Mucosa of descending colon (tissue), 3 donors: ENCODE data around the gene SLC2A13. TPM values are rescaled to one million over a fixed set of nuclear protein-coding genes. Genes with fewer than 3 reads are reported as not detected.
A peak's percentile ranks its signal among the peaks of the same experiment; 100 is the strongest.

Experiments
- ATAC-seq: fragments of 200-7000 bp; cut with Tn5 transposase; one replicate; pipeline ENCODE4 v1.9.1; 2020; ENCODE audit warnings: mild to moderate bottlenecking, moderate library complexity
- DNase-seq, 3 donors: peaks; one replicate each; pipeline ENCODE4 v3.0.0-alpha.2; 2020
- H3K36me3 ChIP-seq: fragments of 200-600 bp; one replicate; pipeline ENCODE4 v1.8.0; 2021; ENCODE audit warnings: low read depth, mild to moderate bottlenecking
- H3K4me1 ChIP-seq: fragments of 200-600 bp; one replicate; pipeline ENCODE4 v1.8.0; 2021; ENCODE audit warnings: low read depth, mild to moderate bottlenecking
- H3K4me3 ChIP-seq: fragments of 200-600 bp; one replicate; pipeline ENCODE4 v1.8.0; 2021; ENCODE audit warnings: mild to moderate bottlenecking
- H3K9me3 ChIP-seq: fragments of 200-600 bp; one replicate; pipeline ENCODE4 v1.8.0; 2021; ENCODE audit warnings: mild to moderate bottlenecking
- CTCF ChIP-seq: fragments of 200-600 bp; IDR thresholded peaks from one replicate; pipeline ENCODE4 v1.8.0; 2022; ENCODE audit warnings: antibody characterized with exemption, mild to moderate bottlenecking
- intact Hi-C, 2 donors: fragments of 100-400 bp; cut with DNase I in 1 of 2; cut with micrococcal nuclease in 1 of 2; formaldehyde crosslinking; loops; one replicate each; pipeline versions ENCODE4 v1.11.0 to v1.11.1; 2022; cut with DNase I, micrococcal nuclease
- long read RNA-seq, 2 donors: library from polyadenylated mRNA; unstranded; transcript quantifications; one replicate each; pipeline ENCODE4 v2.0.0, GENCODE V29; 2019 to 2021
- total RNA-seq, 3 donors: library from RNA; stranded (reverse); fragmentation: NEBNext Ultra II Directional in 2 of 3; extraction: Animal tissue kit (Norgen Biotek cat#: 25700) in 2 of 3; gene quantifications; one replicate each; pipeline versions ENCODE4 v1.2.1 to v1.2.4, GENCODE V29; 2021 to 2023
- donor health status: DM: no; HTN: no; CAD: no; lungs with moderate emphysema.
- donor health status: DM: no; HTN: no; CAD: no.
- donor health status: DM: no; HTN: yes; CAD: no.

SLC2A13 gene
- 10 to 100 TPM; 25.0 to 41.8 (median 34.1) TPM for total RNA-seq
- long read RNA-seq, donor 1, full-length matches to known transcripts, result 5 of 18 reads
- long read RNA-seq, donor 1, partial matches to known transcripts, result 6 of 18 reads
- long read RNA-seq, donor 1, other reads (novel, unspliced or antisense), result 7 of 18 reads
- long read RNA-seq, donor 2, full-length matches to known transcripts, result 2 of 8 reads
- long read RNA-seq, donor 2, partial matches to known transcripts, result 3 of 8 reads
- long read RNA-seq, donor 2, other reads (novel, unspliced or antisense), result 3 of 8 reads

GRCh38 chr12:40105515-40106201 lies at the start of gene SLC2A13:
SLC2A13 (minus strand) TSS chr12:40106081; CDS start chr12:40105808, 273 bp downstream.
- no peak for TF ChIP-seq CTCF
- peak; percentile 96 for ATAC-seq
- Histone ChIP-seq H3K4me1 (peaks cover 23% of the 10 kb centered on the region), H3K4me3 (peak within 1 kb of the TSS; percentile 87), H3K9me3 (no peaks in the 10 kb centered on the region), H3K36me3 (no peaks in the 10 kb centered on the region)
- intact Hi-C loops, result loop anchor here (5.0 to 10.0 kb wide), 2 partner anchors 93 to 341 kb away; no protein-coding TSS in a partner anchor
- DNase-seq, result peak; percentile 84 to 89 (median 87)

GRCh38 chr12:40154381-40154780 lies 48.5 kb upstream of the SLC2A13 start:
- Histone ChIP-seq H3K36me3 (no peaks in the 10 kb centered on the region), H3K4me3 (no peak overlapping the region), H3K9me3 (no peaks in the 10 kb centered on the region), H3K4me1 (no peaks in the 10 kb centered on the region)
- no peak for TF ChIP-seq CTCF
- DNase-seq (no peak), ATAC-seq (no peak)
- intact Hi-C loops, result loop anchor here in 1 of 2 donors (5.0 kb wide), 1 partner anchor 158 kb away; no protein-coding TSS in a partner anchor

DNA sequence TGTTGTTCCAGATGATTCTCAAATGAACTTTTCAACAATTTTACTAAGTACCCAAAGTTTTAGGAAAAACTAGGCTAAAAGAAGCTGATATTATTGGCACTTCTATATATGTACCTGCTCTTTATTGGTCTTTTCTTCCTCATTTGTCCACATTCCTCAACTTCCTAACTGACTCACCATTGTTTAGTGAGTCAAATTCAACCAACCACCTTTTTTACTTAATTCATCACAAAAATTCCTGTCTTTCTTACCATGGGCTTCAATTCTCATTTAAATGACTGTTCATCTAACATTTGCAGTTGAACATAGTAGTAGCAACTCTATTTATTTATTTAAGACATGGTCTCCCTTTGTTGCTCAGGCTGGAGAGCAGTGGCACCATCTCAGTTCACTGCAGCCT lies 47.6 kb upstream of the SLC2A13 start:
- no peak for TF ChIP-seq CTCF
- H3K4me3 ChIP-seq, result no peak overlapping the region
- no peaks in the 10 kb centered on the region for H3K36me3 ChIP-seq
- ATAC-seq (no peak), DNase-seq (no peak)
- intact Hi-C loops, result loop anchor here in 1 of 2 donors (5.0 kb wide), 1 partner anchor 159 kb away; no protein-coding TSS in a partner anchor
- H3K9me3 ChIP-seq, result no peaks in the 10 kb centered on the region
- H3K4me1 ChIP-seq, result no peaks in the 10 kb centered on the region

DNA sequence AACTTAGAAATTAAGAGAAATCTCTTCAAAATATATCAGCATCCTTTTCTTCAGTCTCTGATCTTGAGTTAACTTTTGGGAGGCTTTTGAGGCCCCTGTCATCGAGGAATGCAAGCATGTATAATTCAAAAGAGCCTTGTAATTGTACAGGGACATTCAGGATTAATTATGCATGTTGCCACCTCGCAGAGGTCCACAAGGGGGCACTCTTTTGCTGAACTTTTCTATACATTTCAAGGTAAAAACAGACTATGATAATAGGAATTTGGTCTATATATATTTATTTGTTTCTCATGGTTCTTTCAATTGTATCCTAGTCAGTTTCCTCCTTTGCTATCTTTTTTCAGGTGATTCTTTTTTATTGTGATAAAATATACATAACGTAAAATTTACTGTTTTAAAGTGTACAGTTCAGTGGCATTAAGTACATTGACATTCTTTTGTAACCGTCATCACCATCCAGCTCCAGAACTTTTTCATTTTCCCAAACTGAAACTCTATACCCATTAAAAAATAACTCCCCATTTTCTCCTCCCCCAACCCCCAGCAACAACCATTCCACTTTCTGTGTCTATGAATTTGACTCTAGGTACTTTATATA lies 47.0 kb upstream of the SLC2A13 start:
- H3K4me3 ChIP-seq, result no peak overlapping the region
- ATAC-seq, result peak; percentile 60
- H3K36me3 ChIP-seq, result no peaks in the 10 kb centered on the region
- DNase-seq, result peak in 2 of 3 donors; percentile 43 to 74
- peak; percentile 74 for TF ChIP-seq CTCF
- no peaks in the 10 kb centered on the region for H3K4me1 ChIP-seq
- H3K9me3 ChIP-seq, result no peaks in the 10 kb centered on the region
- intact Hi-C loops, result loop anchor here in 1 of 2 donors (5.0 kb wide), 1 partner anchor 159 kb away; no protein-coding TSS in a partner anchor

DNA sequence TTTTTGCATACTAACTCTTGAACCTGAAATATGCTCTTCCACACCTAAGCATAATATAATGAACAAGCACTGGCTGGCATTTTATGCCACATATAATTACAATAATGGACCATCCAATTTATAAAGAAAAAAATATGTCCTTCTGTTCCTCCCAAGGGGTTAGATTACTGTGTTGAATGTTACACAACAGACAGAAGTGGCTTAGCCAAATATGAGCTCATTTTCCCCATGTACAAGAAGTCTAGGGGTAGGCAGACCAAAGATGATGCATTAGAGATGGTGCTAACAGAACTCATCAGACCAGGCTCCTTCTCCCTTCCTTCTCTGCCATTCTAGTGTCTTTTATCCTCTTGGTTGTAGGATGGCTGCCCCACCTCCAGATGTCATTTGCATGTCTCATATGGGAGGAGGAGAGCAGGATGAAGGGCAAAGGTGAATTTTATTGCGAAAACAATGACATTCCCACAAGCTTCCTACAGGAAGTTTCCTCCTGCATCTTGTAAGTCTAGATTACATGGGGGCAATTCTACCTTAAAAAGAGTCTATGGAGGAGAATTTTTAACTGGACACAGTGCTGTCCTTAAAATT lies 43.9 kb upstream of the SLC2A13 start:
- DNase-seq (peak in 1 of 3 donors; percentile 9), ATAC-seq (peak; percentile 71)
- no peak overlapping the region for H3K4me3 ChIP-seq
- no peak for TF ChIP-seq CTCF
- no peaks in the 10 kb centered on the region for H3K4me1 ChIP-seq
- intact Hi-C loops, result loop anchor here in 1 of 2 donors (5.0 kb wide), 1 partner anchor 163 kb away; no protein-coding TSS in a partner anchor
- H3K36me3 ChIP-seq, result no peaks in the 10 kb centered on the region
- no peaks in the 10 kb centered on the region for H3K9me3 ChIP-seq
